HepG2 (cell line): ENCODE results near the gene ARL2. TPM values are rescaled to one million over a fixed set of nuclear protein-coding genes. Genes with fewer than 3 reads are reported as not detected.

Experiments used
- ATF7-NPFF ChIP-seq: sonication (generic); formaldehyde crosslinking; IDR thresholded peaks from 2 replicates; pipeline ENCODE4 v1.8.1; 2023; ENCODE audit warnings: mild to moderate bottlenecking, low read depth, missing genetic modification reagents, moderate library complexity
- BHLHE40 ChIP-seq: IDR thresholded peaks from 2 replicates; pipeline ENCODE4 v1.6.1; 2011; ENCODE audit warnings: low read length, improper control_type of control experiment
- FOXC1 ChIP-seq: sonication (generic); formaldehyde crosslinking; IDR thresholded peaks from 2 replicates; pipeline ENCODE4 v1.8.0; 2022; ENCODE audit warnings: mild to moderate bottlenecking, missing genetic modification reagents, borderline replicate concordance
- FOXK1 ChIP-seq: sonication (generic); formaldehyde crosslinking; IDR thresholded peaks from 2 replicates; pipeline ENCODE4 v1.4.0; 2020; ENCODE audit warnings: low read depth, missing genetic modification reagents, borderline replicate concordance
- HDAC1 ChIP-seq: sonication (generic); formaldehyde crosslinking; IDR thresholded peaks from 2 replicates; pipeline ENCODE4 v1.5.1; 2020; ENCODE audit warnings: mild to moderate bottlenecking, missing genetic modification reagents
- HNRNPUL1 ChIP-seq: fragments of 200-400 bp; formaldehyde crosslinking; IDR thresholded peaks from 2 replicates; pipeline ENCODE4 v1.6.1; 2017; ENCODE audit warnings: low read depth, mild to moderate bottlenecking, low read length, moderate library complexity
- KDM2A ChIP-seq: sonication (generic); formaldehyde crosslinking; IDR thresholded peaks from 2 replicates; pipeline ENCODE4 v1.4.0; 2020; ENCODE audit warnings: low read depth, missing genetic modification reagents, borderline replicate concordance
- NR2F1 ChIP-seq, 2 experiments: fragments of 450-650 bp in 1 of 2; formaldehyde crosslinking in 1 of 2; IDR thresholded peaks; 2 replicates each; pipeline versions ENCODE4 v1.5.0 to v1.6.1; 2016 to 2020; ENCODE audit warnings: mild to moderate bottlenecking in 1 of 2, missing compliant biosample characterization in 1 of 2, missing genetic modification reagents in 1 of 2, moderate library complexity in 1 of 2
- NRL ChIP-seq: sonication (generic); formaldehyde crosslinking; IDR thresholded peaks from 2 replicates; pipeline ENCODE4 v1.5.0; 2020; ENCODE audit warnings: missing genetic modification reagents, mild to moderate bottlenecking, moderate library complexity, borderline replicate concordance
- SIN3B ChIP-seq: fragments of 150-350 bp; IDR thresholded peaks from 2 replicates; pipeline ENCODE4 v1.6.1; 2014; ENCODE audit warnings: low read length
- ZNF30 ChIP-seq: sonication (generic); formaldehyde crosslinking; IDR thresholded peaks from 2 replicates; pipeline ENCODE4 v1.5.0; 2020; ENCODE audit warnings: mild to moderate bottlenecking, missing genetic modification reagents
- ZNF501 ChIP-seq: sonication (generic); formaldehyde crosslinking; IDR thresholded peaks from 2 replicates; pipeline ENCODE4 v1.5.1; 2020; ENCODE audit warnings: mild to moderate bottlenecking, moderate library complexity, missing genetic modification reagents
- polyA plus RNA-seq, 8 experiments: library from polyadenylated mRNA; depleted of rRNA in 3 of 8; stranded (reverse) in 7 of 8; unstranded in 1 of 8; fragments of >200 nt; fragmentation: Illumina TruSeq in 4 of 8; extraction: Trizol in 4 of 8; gene quantifications; 2 replicates each; pipeline versions ENCODE4 v1.2.1 to v1.2.3, GENCODE V29; 2011 to 2016; ENCODE audit warnings: low read depth in 4 of 8, missing spikeins in 1 of 8, mixed read lengths in 1 of 8; ENCODE audit not compliant: insufficient read depth in 1 of 8
- total RNA-seq, 5 experiments: library from RNA; depleted of rRNA; stranded (reverse); fragments of >200 nt; fragmentation: Illumina TruSeq; extraction: Trizol; gene quantifications; 2 replicates each; pipeline ENCODE4 v1.2.3, GENCODE V29; 2016; ENCODE audit warnings: low read depth in 1 of 5
- TF ChIP-seq, protein P1 (sequence below): sonication (generic); formaldehyde crosslinking; IDR thresholded peaks from 2 replicates; pipeline ENCODE4 v1.5.1; 2020; ENCODE audit warnings: mild to moderate bottlenecking, missing genetic modification reagents, borderline replicate concordance
- TF ChIP-seq, protein P2 (sequence below): sonication (generic); formaldehyde crosslinking; IDR thresholded peaks from 2 replicates; pipeline ENCODE4 v1.4.0; 2020; ENCODE audit warnings: missing genetic modification reagents, borderline replicate concordance
- TF ChIP-seq, protein P3 (sequence below): sonication (generic); formaldehyde crosslinking; IDR thresholded peaks from 2 replicates; pipeline ENCODE4 v1.5.1; 2020; ENCODE audit warnings: missing genetic modification reagents, mild to moderate bottlenecking, borderline replicate concordance
- TF ChIP-seq, protein P4 (sequence below), 2 experiments: sonication (generic) in 1 of 2; formaldehyde crosslinking in 1 of 2; IDR thresholded peaks; 2 replicates each; pipeline versions ENCODE4 v1.5.1 to v1.6.1; 2011 to 2020; ENCODE audit warnings: borderline replicate concordance in 1 of 2, low read depth in 1 of 2, low read length in 1 of 2, mild to moderate bottlenecking in 1 of 2, missing genetic modification reagents in 1 of 2, moderate library complexity in 1 of 2
- TF ChIP-seq, protein P5 (sequence below): IDR thresholded peaks from 2 replicates; pipeline ENCODE4 v1.6.1; 2016; ENCODE audit warnings: control low read depth

ARL2 gene
- total and polyA plus RNA-seq, 2 of the 13 experiments (the other 11 are each of a cell fraction or from before 2014, with no cell fraction given) = 82.9 to 84.4 TPM

DNA sequence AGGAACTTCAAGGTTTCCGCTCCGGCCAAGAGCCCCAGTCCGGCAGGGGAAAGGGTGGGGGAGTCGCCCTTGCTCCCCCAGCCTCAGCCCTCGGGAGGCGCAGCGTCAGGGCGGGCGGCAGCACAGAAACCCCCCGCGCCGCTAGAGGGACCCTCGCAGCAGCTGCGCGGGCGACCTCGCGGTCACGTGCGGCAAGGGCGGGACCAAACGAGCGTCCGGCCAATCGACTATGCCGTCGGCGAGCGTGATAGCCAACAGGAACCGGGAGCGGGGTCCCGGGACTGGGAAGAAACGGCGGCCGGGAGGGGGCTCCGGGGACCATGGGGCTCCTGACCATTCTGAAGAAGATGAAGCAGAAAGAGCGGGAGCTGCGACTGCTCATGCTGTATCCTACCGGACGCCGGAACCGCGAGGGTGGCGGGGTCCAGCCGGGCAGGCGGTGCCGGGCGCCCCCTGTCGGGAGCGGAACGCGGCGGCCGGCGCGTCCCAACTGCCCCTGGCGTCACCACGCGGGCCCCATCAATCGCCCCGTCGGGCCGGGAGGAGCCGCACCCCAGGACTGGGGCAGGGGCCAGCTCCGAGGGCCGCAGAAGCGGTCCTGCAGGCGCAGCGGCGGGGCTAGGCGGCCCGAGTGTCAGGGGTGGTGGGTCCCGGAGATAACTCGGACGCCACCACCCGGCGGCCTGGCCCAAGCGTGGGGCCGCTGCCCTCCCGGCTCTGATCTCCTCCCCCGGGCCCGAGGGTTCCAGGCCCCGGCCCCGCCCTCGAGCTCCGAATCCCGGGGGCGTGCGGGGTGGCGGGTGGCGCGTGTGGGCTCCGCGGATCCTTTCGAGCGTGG is at the start of gene ARL2 (continued):
- TF ChIP-seq FOXK1 (CRISPR knock-in tag) (no peak), SIN3B (no peak), BHLHE40 (peak; percentile 97), ZNF30 (CRISPR knock-in tag) (no peak), NRL (CRISPR knock-in tag) (peak; percentile 80), FOXC1 (no peak), ATF7-NPFF (CRISPR knock-in tag) (peak; percentile 80), NR2F1 (CRISPR knock-in tag; IDR thresholded peaks at IDR 0.05) (0 out of 4 replicates have a peak, but pooled peaks of 1 of the 2 experiments have one; percentile 16), ZNF501 (peak; percentile 41; the same call in 1 of the 2 replicates), HNRNPUL1 (no peak), HDAC1 (CRISPR knock-in tag) (peak; percentile 81; the same call in 1 of the 2 replicates), KDM2A (peak; percentile 75; the same call in 1 of the 2 replicates)
- TF ChIP-seq, protein P1, sequence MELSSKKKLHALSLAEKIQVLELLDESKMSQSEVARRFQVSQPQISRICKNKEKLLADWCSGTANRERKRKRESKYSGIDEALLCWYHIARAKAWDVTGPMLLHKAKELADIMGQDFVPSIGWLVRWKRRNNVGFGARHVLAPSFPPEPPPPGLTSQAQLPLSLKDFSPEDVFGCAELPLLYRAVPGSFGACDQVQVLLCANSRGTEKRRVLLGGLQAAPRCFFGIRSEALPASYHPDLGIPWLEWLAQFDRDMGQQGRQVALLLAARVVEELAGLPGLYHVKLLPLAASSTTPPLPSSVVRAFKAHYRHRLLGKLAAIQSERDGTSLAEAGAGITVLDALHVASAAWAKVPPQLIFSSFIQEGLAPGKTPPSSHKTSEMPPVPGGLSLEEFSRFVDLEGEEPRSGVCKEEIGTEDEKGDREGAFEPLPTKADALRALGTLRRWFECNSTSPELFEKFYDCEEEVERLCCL (CRISPR knock-in tag) = no peak
- TF ChIP-seq, protein P2, sequence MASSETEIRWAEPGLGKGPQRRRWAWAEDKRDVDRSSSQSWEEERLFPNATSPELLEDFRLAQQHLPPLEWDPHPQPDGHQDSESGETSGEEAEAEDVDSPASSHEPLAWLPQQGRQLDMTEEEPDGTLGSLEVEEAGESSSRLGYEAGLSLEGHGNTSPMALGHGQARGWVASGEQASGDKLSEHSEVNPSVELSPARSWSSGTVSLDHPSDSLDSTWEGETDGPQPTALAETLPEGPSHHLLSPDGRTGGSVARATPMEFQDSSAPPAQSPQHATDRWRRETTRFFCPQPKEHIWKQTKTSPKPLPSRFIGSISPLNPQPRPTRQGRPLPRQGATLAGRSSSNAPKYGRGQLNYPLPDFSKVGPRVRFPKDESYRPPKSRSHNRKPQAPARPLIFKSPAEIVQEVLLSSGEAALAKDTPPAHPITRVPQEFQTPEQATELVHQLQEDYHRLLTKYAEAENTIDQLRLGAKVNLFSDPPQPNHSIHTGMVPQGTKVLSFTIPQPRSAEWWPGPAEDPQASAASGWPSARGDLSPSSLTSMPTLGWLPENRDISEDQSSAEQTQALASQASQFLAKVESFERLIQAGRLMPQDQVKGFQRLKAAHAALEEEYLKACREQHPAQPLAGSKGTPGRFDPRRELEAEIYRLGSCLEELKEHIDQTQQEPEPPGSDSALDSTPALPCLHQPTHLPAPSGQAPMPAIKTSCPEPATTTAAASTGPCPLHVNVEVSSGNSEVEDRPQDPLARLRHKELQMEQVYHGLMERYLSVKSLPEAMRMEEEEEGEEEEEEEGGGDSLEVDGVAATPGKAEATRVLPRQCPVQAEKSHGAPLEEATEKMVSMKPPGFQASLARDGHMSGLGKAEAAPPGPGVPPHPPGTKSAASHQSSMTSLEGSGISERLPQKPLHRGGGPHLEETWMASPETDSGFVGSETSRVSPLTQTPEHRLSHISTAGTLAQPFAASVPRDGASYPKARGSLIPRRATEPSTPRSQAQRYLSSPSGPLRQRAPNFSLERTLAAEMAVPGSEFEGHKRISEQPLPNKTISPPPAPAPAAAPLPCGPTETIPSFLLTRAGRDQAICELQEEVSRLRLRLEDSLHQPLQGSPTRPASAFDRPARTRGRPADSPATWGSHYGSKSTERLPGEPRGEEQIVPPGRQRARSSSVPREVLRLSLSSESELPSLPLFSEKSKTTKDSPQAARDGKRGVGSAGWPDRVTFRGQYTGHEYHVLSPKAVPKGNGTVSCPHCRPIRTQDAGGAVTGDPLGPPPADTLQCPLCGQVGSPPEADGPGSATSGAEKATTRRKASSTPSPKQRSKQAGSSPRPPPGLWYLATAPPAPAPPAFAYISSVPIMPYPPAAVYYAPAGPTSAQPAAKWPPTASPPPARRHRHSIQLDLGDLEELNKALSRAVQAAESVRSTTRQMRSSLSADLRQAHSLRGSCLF (CRISPR knock-in tag) = no peak
- TF ChIP-seq, protein P3, sequence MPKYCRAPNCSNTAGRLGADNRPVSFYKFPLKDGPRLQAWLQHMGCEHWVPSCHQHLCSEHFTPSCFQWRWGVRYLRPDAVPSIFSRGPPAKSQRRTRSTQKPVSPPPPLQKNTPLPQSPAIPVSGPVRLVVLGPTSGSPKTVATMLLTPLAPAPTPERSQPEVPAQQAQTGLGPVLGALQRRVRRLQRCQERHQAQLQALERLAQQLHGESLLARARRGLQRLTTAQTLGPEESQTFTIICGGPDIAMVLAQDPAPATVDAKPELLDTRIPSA (CRISPR knock-in tag) = no peak
- TF ChIP-seq, protein P4, sequence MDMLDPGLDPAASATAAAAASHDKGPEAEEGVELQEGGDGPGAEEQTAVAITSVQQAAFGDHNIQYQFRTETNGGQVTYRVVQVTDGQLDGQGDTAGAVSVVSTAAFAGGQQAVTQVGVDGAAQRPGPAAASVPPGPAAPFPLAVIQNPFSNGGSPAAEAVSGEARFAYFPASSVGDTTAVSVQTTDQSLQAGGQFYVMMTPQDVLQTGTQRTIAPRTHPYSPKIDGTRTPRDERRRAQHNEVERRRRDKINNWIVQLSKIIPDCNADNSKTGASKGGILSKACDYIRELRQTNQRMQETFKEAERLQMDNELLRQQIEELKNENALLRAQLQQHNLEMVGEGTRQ (IDR thresholded peaks at IDR 0.05; ENCODE audit: low read depth, low read length) = peak; percentile 87
- TF ChIP-seq, protein P4 (CRISPR knock-in tag; IDR thresholded peaks at IDR 0.05; ENCODE audit: borderline replicate concordance) = peak; percentile 99
- TF ChIP-seq, protein P5, sequence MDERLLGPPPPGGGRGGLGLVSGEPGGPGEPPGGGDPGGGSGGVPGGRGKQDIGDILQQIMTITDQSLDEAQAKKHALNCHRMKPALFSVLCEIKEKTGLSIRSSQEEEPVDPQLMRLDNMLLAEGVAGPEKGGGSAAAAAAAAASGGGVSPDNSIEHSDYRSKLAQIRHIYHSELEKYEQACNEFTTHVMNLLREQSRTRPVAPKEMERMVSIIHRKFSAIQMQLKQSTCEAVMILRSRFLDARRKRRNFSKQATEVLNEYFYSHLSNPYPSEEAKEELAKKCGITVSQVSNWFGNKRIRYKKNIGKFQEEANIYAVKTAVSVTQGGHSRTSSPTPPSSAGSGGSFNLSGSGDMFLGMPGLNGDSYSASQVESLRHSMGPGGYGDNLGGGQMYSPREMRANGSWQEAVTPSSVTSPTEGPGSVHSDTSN (CRISPR knock-in tag) = no peak
